ENCODE data around the gene EEF1E1.
A peak's percentile ranks its signal among the peaks of the same experiment; 100 is the strongest.

Gene EEF1E1

DNA sequence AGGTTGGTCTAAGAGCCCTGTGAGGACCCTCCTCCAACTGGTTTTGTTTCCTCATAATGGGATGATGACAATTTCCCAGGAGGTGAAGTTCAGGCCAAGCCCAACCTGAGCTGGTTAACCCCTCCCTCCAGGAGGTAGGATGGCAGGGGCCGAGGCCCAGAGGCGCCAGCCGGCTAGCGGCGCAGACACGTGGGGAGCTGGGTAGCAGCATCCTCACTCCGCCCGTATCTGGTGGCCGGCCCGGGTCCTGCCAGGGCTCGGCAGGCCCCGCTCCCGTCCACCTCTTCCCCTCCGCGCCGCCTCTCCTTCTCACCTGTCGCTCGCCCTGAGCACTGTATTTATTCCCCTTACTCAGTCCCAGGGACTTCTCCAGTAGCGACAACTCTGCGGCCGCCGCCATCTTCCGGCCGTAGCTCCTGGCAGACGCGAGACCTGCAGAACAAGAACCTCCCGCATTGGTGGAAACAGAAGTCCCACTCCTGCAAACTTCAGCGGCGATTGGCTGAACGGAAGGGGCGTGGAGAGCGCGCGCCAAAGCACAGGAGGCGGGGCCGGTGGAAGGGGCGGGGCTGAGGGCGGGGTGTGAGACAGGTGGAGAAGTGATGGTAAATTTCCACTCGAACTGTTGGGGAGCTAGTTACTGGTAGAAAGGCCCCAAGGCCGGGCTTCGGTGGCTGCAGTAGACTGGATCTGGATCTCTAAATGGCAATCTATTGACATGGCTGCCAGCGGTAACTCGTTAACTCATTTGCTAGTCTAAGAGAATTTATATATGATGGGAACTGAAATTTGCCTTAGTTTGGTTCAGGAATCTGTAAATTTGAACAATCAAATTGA is at the start of gene EEF1E1:
Gene EEF1E1, minus strand, starts transcription at position 427 of the 837 bp plus-strand sequence. Its CDS starts 27 bp downstream, at position 400.
- TF ChIP-seq, protein P1, sequence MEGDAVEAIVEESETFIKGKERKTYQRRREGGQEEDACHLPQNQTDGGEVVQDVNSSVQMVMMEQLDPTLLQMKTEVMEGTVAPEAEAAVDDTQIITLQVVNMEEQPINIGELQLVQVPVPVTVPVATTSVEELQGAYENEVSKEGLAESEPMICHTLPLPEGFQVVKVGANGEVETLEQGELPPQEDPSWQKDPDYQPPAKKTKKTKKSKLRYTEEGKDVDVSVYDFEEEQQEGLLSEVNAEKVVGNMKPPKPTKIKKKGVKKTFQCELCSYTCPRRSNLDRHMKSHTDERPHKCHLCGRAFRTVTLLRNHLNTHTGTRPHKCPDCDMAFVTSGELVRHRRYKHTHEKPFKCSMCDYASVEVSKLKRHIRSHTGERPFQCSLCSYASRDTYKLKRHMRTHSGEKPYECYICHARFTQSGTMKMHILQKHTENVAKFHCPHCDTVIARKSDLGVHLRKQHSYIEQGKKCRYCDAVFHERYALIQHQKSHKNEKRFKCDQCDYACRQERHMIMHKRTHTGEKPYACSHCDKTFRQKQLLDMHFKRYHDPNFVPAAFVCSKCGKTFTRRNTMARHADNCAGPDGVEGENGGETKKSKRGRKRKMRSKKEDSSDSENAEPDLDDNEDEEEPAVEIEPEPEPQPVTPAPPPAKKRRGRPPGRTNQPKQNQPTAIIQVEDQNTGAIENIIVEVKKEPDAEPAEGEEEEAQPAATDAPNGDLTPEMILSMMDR (conservative IDR thresholded peaks at IDR 0.05; ENCODE audit: low read depth, low read length), result no peak
- DNase-seq (ENCODE audit: low read depth), result peak; percentile 89
- peak within 1 kb of the TSS; percentile 69 for H3K4me3 ChIP-seq (ENCODE audit: low read length)

DNA sequence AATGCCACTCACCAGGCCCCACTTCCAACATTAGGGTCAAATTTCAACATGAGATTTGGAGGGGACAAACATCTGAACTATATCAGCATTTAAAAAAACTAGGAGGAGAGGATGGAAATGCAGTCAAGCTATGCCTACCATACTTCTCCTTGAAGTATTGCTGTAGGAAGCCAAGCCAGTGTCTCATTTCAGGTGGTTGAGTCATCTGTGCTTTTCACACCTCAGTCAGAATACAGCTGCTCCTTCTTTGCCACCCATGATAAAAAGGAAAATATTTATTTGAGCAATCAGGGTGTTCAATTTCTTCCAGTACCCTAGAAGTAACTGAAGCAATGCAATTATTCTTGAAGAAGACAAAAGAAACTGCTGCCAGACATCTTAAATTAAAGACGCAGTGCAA is 47.0 kb upstream of the EEF1E1 start:
- H3K4me3 ChIP-seq (ENCODE audit: low read length), result no peak overlapping the region
- no peak for DNase-seq (ENCODE audit: low read depth)
- TF ChIP-seq, protein P1 (conservative IDR thresholded peaks at IDR 0.05; ENCODE audit: low read depth, low read length), result no peak

GRCh38 chr6:8143945-8144344 is 41.6 kb upstream of the EEF1E1 start:
- no peak for DNase-seq (ENCODE audit: low read depth)
- H3K4me3 ChIP-seq (ENCODE audit: low read length), result no peak overlapping the region
- TF ChIP-seq, protein P1 (conservative IDR thresholded peaks at IDR 0.05; ENCODE audit: low read depth, low read length), result no peak

DNA sequence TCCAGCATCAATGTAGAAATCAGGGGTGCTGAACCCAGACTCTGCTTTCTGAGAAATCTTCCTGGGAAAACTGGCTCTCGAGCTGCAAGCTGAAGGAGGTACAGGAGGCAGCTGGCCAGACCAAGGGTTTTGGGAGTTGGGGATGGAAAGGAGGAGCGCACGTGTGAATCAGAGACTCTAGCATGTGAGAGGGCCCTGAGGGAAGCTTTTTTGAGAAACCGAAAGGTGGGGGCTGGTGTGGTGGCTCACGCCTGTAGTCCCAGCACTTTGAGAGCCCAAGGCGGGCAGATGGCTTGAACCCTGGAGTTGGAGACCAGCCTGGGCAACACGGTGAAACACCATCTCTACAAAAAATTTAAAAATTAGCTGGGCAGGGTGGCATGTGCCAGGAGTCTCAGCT is 37.1 kb upstream of the EEF1E1 start:
- no peak overlapping the region for H3K4me3 ChIP-seq (ENCODE audit: low read length)
- TF ChIP-seq, protein P1 (conservative IDR thresholded peaks at IDR 0.05; ENCODE audit: low read depth, low read length), result no peak
- no peak for DNase-seq (ENCODE audit: low read depth)

GRCh38 chr6:8137529-8137939 is 35.2 kb upstream of the EEF1E1 start:
- H3K4me3 ChIP-seq (ENCODE audit: low read length), result no peak overlapping the region
- TF ChIP-seq, protein P1 (conservative IDR thresholded peaks at IDR 0.05; ENCODE audit: low read depth, low read length), result no peak
- DNase-seq (ENCODE audit: low read depth), result no peak

DNA sequence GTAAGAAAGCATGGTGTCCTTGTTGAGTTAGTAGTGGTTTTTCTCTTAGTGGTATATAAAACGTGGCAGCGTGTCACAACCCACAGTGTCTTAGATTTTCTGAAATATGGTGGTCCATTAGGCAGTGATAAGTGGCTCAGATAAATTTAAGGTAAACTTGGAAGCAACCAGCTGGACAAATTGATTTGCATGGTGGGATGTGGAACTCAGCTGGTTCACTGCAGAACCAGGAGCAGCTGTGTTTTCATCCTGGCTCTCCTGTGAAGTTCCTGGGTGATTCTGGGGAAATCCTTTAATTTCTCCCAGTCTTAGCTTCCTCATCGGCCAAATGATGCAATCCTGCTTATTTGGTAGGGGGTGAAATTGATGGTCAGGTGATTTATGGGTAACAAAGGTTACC is 32.9 kb upstream of the EEF1E1 start:
- DNase-seq (ENCODE audit: low read depth), result no peak
- TF ChIP-seq, protein P1 (conservative IDR thresholded peaks at IDR 0.05; ENCODE audit: low read depth, low read length), result no peak
- H3K4me3 ChIP-seq (ENCODE audit: low read length), result no peak overlapping the region

- DNase-seq (ENCODE audit: low read depth), result no peak
- H3K4me3 ChIP-seq (ENCODE audit: low read length), result no peak overlapping the region
- TF ChIP-seq, protein P1 (conservative IDR thresholded peaks at IDR 0.05; ENCODE audit: low read depth, low read length), result no peak
These were observed 29.8 kb upstream of the EEF1E1 start for GRCh38 chr6:8132130-8132529.
